ENCODE measurements around the gene GRIN1.

The GRIN1 gene

DNA sequence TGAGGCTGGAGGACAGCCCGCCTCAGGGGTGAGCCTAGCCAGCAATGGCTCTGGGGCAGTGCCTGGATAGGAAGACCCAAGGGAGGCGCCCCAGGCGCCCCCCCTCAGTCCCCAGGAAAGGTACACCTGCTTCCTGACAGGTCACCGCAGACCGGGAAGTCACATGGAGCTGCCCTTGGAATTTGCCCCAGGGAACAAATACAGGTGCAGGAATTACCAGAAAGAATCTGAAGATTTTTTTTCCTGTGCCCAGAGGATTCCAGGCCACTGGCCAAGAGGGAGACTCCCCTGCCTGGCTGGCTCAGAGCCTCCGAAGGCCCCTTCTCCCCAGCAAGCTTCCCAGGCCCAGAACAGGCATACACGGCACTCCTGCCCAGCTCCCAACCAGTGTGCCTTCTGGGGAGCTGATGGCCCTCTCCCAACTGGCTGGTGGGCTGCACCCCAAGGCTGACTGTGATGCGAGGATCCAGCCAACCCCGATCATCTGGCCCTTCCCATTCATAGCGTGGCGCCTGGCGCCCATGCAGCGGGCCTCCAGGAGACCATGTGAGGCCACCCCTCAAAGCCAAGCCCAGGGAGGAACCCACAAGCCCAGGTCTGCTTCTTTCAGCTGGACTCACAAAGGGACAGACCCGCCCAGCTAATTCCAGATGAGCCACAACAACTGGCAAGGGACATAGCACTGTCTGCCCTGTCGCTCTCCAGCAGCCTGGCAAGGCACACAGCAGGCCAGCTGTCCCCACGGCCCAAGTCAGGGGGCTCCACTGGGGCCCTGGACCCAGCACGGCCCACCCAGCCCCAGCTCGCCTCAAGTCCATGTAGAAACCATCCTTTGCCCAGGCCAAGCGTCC, 59.3 kb downstream of the GRIN1 start:
- DNase-seq = no peak

DNA sequence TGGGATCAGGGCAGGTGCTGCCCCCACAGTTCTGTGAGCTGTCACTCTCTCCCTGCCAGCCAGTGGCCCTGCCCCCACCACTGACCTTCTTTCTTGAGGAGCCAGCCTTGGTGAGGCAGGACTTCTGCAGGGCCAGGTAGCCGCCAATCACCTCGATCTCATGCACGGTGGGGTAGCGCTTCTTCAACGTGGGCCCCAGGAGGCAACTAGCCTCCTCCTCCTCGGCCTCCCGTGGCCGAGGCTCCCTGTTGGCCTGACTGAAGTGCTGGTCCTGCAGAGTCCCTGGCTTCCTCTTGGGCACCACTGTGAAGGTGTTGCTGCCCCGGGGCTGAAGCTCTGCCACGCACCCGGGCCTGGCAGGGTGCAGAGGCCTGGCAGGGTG, 59.9 kb downstream of the GRIN1 start:
- no peak for DNase-seq

DNA sequence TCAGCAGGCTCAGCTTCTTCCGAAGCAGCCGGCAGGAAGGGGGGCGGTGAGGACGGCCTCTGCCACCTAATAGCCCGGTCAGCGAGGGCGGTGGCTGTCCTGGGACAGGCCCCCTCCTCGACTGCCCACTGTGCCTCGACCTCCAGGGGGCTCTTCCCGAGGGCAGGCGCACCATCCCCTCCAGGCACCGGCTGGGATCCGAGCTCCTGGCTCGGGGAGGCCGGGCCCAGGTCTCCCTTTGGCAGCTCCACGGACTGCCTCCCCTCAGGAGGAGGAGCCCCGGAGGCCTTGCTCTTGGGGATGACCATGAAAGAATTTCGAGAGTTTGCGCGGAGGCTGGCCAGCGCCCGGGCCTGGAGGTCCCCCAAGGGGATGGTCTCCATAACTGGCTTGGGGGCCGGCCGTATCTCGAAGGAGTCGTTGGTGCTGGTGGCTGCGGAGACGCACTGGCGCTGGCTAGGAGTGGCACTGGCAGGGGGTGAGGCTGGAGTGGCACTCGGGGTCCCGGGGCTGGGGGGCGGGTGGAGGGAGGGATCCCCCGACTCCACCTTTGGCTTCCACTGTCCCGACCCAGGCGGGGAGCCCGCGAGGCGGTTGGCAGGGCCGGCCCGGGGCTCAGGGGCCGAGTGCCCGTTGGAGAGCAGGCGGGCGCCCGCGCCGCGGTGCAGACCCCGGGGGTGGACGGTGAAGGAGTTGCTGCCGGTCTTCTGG, 60.6 kb downstream of the GRIN1 start:
- DNase-seq = peak; percentile 46

DNA sequence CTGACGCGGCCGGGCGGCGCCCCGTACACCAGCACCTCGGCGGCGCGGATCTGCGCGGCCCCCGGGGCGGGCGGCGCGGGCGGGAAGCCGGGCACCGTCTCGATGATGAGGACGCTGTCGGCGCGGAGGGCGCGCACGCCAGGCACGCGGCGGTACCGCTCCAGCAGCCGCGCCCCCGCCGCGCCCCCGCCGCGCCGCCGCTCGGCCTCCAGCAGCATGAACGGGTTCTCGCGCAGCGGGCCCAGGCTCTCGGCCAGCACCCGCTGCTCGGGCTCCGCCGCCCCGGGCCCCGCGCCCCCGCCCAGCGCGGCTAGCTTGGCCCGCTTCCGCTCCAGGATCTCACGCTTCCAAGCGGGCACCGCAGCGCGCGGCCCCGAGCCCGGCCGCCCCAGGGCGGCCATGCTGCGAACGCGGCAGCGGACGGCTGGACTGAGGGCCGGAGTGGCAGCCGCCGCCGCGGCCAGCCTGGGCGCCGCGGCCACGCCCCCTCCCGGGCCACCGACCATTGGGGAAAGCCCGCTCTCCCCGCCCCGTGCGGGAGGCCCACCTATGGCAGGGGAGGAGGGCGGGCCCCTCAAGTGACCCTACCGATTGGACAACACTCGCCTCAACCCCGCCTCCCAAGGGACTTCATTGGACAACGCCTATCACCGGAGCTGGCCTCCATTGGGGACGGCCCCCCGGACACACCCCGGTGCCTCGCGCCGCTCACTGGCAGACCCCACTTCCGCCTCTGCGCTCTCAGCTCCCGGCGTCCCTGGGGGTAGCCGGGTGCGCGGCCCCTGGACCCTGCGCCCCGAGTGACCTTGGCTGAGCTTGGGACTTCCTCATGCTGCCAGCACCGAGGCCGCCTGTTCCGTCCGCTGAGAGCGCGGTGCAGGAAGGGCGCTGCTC, 61.6 kb downstream of the GRIN1 start, which contains the start of gene TPRN:
TPRN (minus strand) TSS at position 431 of the 894 bp plus-strand sequence; CDS start at position 401, 30 bp downstream.
- peak; percentile 96 for DNase-seq

DNA sequence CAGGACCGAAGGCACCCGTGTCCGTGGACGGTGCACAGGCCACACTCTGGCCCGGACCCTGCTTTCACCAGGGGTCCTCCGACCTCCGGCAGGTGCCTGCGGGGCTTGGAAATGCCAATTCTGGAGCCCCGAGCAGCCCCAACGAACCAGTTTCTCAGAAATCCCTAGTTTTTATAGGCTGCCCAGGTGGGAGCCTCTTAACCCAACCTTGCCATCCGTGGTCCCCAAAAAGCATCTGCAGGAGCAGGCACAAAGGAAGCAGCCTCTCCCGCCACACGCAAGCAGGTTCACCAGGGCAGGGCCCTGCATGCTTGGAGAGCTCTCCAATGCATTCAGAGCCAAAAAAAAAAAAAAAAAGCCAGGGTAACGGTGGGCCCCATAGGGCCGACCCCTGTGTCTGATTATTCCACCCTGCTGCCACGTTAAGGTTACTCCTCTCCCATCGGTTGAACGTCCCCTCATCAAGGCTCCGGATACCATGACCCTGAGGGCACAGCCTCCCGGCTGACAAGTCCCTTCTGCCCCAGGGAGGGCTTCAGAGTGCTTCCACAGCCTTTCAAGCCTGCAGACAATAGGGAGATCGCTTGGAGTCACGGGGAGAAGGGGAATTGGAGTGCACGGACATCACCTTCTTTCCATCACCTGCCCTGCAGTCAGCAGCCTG, 62.4 kb downstream of the GRIN1 start:
- no peak for DNase-seq

DNA sequence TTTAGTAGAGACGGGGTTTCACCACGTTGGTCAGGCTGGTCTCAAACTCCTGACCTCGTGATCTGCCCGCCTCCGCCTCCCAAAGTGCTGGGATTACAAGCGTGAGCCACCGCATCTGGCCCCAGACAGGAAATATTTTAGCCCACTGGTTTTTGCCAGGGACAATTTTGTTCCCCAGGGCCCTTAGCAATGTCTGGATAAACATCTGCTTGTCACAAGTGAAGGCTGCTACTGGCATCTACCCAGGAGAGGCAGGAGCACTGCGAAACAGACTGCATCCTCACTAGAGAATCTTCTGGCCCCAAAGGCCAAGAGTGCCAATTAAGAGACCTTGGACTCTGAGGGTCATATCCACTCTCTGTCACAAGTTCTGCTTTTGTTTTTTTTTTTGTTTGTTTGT, 64.0 kb downstream of the GRIN1 start:
- no peak for DNase-seq

DNA sequence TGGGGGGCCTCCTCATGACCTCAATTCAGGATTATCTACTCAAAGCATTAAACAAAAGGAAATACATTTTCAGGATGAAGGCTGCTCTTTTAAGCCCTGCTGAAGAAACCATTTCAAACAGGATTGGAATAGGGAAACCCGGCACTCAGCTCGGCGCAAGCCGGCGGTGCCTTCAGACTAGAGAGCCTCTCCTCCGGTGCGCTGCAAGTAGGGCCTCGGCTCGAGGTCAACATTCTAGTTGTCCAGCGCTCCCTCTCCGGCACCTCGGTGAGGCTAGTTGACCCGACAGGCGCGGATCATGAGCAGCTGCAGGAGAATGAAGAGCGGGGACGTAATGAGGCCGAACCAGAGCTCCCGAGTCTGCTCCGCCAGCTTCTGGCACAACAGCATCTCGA, 65.8 kb downstream of the GRIN1 start:
- DNase-seq = no peak

DNA sequence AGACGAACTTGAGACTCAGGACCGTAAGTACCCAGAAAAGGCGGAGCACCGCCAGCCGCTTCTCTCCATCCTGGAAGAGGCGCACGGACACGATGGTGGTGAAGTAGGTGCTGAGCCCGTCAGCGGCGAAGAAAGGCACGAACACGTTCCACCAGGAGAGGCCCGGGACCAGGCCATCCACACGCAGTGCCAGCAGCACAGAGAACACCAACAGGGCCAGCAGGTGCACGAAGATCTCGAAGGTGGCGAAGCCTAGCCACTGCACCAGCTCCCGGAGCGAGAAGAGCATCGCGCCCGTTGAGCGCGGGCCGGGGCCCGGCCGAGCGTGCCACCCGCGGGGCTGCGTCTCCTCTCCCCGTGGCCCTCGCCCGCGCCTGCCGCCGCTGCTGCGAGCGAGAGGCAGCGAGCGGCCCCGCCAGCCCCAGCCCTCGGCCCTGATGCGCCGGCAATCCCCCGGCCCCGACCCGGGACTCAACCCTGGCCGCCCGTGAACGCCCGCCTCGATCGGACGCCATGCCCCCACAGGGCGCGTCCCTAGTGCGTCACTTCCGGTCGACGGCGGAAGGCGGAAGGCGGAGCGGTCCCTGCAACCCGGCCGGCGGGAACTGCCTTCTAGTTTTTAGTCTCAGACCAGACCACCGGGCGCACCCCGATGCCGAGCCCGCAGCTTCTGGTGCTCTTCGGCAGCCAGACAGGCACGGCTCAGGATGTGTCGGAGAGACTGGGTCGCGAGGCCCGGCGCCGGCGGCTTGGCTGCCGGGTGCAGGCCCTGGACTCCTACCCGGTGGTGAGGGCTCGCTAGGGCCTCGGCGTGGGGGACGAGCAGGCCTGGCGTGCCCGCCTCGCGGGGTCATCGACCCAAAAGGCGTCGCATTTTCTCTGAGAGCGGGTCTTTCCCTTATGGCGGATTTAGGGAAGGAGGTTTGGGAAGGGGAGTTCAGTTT, 66.4 kb downstream of the GRIN1 start, which contains the start of the genes NDOR1 and TMEM203:
NDOR1 (plus strand) TSS at position 575 of the 944 bp plus-strand sequence; CDS start at position 653, 78 bp downstream.
TMEM203 (minus strand) TSS at position 523 of the 944 bp plus-strand sequence; CDS start at position 289, 234 bp downstream.
- peak; percentile 95 for DNase-seq

DNA sequence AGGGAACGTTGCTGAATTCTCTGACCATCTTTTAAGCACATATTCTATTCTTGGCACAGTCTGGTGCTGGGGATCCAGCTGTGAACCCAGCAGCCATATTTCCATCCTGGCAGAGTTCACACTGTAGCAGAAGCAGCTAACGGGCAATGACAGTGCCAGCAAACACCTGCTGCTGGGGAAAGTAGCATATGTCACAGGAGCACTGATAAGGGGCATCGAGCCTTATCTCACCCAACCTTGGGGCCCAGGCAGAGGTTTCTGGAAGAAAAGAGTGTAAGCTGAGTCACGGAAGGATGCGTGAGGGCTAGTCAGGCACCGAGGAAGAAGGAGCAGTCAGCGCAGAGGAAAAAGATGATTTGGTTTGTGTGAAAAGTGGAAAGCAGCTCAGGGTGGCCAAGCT, 67.6 kb downstream of the GRIN1 start:
- DNase-seq = no peak

DNA sequence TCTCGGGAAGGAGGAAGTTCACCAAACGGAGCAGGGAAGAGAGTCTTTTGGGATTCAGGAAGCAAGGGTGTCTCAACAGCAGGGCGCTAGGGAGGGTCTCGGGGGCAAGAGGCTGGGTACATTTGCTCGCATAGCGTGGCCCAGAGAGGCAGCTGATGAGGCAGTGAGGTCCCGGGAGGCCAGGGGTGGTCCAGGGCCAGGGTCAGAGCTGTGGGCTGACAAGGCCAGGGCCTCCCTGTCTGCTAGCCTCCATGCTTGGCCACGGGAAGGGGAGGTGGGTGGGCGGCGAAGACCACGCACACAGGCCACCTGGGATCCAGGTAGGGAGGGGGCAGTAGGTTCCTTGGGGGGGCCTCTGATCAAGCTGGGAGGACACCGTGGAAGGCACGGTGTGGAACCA, 72.6 kb downstream of the GRIN1 start:
- DNase-seq = no peak

DNA sequence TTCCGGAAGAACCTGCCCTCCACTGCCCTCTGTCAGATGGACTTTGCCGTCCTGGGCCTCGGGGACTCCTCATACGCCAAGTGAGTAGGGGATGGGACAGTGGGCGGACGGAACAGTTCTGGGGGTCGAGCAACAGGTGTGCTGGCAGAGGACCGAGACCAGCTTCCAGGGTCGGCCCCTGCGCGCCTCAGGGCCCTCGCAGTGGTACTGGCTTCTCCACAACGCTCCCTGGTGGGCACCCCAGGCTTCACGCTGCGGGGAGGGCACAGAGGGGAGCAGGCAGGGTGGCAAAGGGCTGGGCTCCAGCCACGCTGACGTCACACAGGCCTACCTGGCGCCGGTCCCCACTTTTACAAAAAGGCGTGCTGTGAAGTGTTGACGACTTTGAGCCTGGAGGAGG, 73.6 kb downstream of the GRIN1 start:
- no peak for DNase-seq

DNA sequence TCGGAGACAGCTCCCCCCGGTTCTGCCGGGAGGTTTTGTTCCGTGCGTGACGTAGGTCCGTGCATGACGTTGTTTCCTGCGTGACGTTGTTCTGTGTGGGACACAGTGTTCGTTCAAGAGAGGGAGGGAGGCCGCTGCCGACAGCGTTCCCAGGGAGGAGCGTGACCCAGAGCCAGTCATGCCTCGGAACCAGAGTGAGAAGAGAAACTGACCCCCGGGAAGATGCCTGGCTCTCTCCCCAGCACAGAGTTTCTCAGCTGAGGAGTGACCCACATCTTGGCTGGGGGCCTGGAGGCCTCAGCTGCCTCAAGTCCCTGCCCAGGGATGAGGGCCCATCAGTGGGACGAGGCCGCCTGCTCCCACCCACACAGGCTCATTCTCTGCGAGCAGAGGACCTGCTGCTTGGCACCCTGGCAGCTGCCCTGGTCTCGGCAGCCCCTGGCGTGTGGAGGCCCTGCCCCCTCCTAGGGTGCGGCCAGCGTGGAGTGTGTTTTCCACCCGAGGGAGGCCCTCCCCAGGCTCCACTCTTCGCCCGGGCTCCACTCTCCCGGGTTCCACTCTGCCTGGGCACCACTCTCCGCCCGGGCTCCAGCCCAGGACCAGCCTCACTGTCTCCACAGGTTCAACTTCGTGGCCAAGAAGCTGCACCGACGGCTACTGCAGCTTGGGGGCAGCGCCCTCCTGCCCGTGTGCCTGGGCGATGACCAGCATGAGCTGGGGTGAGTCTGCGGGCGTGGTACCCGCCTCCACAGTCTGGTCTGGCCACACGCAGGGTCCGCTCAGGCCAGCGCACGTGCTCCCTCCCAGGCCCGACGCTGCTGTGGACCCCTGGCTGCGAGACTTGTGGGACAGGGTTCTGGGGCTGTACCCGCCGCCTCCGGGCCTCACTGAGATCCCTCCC, 74.5 kb downstream of the GRIN1 start:
- DNase-seq = no peak

DNA sequence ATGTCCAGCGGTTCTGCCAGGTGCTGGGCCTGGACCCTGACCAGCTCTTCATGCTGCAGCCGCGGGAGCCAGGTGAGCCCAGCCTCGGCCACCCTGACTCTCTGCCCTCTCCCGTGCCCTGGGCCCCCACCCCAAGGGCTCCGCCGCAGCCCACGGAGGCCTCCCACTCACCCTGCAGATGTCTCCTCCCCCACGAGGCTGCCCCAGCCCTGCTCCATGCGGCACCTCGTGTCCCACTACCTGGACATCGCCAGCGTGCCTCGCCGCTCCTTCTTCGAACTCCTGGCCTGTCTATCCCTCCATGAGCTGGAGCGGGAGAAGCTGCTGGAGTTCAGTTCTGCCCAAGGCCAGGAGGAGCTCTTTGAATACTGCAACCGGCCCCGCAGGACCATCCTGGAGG, 75.7 kb downstream of the GRIN1 start:
- no peak for DNase-seq

DNA sequence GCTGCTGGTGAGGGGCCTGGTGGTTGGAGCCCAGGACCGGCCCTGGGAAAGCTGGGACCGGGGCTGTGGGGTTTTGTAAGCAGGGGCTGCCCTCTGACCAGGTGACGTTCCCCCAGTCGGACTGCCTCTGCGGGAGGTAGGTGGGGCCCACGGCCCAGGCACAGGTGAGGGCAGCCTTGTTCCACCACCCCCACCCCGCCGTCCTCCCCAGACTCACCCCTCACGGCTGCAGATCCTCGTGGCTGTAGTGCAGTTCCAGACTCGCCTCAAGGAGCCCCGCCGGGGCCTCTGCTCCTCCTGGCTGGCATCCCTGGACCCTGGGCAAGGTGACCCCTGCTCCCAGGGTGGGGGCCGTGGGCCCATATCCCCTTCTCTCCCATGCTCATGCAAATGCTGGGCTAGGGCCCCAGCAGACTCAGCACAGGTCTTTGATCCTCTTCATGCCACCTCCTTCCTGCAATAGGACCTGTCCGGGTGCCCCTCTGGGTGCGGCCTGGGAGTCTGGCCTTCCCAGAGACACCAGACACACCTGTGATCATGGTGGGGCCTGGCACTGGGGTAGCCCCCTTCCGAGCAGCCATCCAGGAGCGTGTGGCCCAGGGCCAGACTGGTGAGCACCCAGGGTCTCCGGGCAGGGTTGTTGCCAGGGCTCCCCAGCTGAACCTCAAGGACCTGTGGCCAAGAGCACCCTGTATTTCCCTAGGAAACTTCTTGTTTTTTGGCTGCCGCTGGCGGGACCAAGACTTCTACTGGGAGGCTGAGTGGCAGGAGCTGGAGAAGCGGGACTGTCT, 76.4 kb downstream of the GRIN1 start:
- no peak for DNase-seq

DNA sequence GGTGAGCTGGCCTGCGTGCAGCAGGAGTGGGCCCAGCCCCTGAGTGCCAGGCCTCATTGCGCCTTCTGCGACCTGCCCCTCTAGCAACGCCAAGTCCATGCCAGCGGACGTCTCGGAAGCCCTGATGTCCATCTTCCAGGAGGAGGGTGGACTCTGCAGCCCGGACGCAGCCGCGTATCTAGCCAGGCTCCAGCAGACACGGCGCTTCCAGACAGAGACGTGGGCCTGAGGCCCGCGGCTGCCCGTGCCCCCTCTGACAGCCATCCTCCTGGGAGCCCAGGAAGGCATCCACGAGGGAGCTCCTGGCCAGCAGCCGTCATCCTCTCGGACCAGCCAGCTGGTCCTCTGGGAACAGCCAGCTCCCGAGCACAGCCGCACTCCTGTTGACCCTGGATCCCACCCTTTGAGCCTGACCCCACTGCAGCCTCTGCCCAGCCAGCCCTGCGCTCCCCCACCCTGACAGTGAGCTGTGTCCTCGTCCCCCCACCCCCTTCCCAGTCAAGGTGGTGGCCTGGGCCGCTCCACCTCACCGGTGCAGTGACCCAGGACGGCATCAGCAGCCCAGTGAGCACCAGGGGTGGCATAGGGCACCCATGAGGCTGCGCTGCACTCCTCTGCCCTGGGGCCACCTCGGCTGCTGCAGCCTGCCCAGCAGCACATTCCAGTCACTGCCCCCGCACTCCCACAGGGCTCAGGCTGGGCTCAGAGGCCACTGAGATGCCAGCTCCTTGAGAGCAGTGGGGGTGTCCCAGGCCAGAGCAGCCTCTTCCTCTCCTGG, 77.4 kb downstream of the GRIN1 start:
- no peak for DNase-seq

DNA sequence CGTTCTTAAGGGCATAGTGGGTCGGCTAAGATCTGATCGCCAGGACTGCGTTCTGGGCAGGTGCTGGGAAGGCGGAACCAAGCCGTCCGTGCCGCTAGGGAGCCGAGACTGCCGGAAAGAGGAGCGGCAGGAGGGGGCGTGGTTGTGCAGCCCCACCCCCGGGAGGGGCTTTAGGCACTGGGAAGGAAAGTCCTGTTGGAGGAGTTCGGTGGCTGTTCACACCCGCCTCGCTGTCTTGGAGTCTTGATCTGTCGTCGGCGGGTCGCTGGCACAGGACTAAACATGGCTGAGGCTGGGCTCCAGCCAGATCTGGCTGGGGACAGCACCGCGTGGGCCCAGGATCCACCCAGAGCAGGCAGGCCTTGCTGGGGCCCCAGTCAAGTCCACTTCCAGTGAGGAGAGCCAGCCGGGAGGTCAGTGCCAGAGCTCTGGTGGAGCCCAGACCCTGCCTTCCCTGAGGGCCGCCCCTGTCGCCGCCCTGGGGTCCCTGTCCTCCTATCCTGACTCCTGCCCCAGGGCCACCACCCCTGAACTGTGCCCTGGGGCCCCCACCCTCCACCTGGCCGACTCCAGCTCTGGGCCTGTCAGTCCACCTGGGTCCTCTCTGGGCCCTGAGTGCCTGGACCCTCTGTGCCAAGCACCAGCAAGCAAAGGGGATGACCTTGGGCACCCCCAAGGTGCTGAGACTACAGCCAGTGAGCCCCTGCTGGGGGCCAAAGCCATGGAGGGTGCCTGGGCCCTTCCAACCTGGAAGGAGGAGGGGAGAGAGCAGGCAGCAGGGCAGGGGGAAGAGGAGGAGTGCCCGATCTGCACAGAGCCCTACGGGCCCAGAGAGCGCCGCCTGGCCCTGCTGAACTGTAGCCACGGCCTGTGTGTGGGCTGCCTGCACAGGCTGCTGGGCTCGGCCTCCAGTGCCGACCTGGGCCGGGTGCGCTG, 78.6 kb downstream of the GRIN1 start:
- DNase-seq = no peak

DNA sequence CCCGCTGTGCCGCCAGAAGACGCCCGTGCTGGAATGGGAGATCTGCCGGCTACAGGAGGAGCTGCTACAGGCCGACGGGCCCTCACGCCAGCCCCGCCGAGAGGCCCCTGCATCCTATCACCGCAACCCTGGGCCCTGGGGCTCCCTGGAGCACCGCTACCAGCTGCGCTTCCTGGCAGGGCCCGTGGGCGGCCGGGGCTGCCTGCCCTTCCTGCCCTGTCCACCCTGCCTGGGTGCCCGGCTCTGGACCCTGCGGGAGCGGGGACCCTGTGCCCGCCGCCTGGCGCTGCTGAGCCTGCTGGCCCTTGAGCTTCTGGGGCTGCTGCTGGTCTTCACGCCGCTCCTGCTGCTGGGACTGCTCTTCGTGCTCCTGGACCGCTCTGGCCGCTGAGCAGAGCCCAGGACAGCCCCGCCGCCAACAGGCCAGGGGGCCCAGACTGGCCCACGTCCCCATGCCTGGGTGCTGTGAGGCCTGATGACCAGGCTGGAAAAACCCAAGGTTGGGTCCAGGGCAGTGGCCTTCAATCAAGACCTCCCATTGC, 79.3 kb downstream of the GRIN1 start:
- DNase-seq = no peak
